Neural cell (in vitro differentiated cells): Measurements from ENCODE around the gene GCDH. TPM values are rescaled to one million over a fixed set of nuclear protein-coding genes. Genes with fewer than 3 reads are reported as not detected.
"Not testable (repeated sequence)": the region's sequence is repeated elsewhere in the genome, so short reads cannot be mapped to it uniquely, and the experiment has no call there.

Source experiments
- H2AFZ ChIP-seq: fragments of 200-600, 300-800 bp; sonication (generic), shearing (Covaris generic); 2 replicates; pipeline ENCODE4 v1.6.0; 2014; ENCODE audit warnings: low read depth, mild to moderate bottlenecking, antibody characterized with exemption, low read length, moderate library complexity
- H3F3A ChIP-seq: fragments of 200-600 bp; shearing (Covaris generic); 2 replicates; pipeline ENCODE4 v1.6.1; 2016; ENCODE audit warnings: mild to moderate bottlenecking, moderate library complexity, mixed read lengths, antibody characterized with exemption, low read length; ENCODE audit not compliant: insufficient read depth, poor library complexity, severe bottlenecking
- H3K27ac ChIP-seq: fragments of 200-600, 300-800 bp; sonication (generic), shearing (Covaris generic); 2 replicates; pipeline ENCODE4 v1.5.1; 2014; ENCODE audit warnings: mild to moderate bottlenecking, low read length, moderate library complexity
- H3K27me3 ChIP-seq: fragments of 300-800, 200-600 bp; sonication (generic), shearing (Covaris generic); 2 replicates; pipeline ENCODE4 v1.6.0; 2014; ENCODE audit warnings: mild to moderate bottlenecking, low read depth, low read length, moderate library complexity; ENCODE audit not compliant: insufficient read depth
- H3K36me3 ChIP-seq: fragments of 300-800, 200-600 bp; sonication (generic), shearing (Covaris generic); 2 replicates; pipeline ENCODE4 v1.5.1; 2014; ENCODE audit warnings: mild to moderate bottlenecking, antibody characterized with exemption, low read length, moderate library complexity; ENCODE audit not compliant: insufficient read depth
- H3K4me2 ChIP-seq: fragments of 300-800, 200-600 bp; sonication (generic), shearing (Covaris generic); 2 replicates; pipeline ENCODE4 v1.6.0; 2014; ENCODE audit warnings: mild to moderate bottlenecking, low read length
- H3K4me3 ChIP-seq: fragments of 300-800, 200-600 bp; sonication (generic), shearing (Covaris generic); 2 replicates; pipeline ENCODE4 v1.5.1; 2014; ENCODE audit warnings: mild to moderate bottlenecking, low read length, moderate library complexity
- H3K79me2 ChIP-seq: fragments of 200-600 bp; shearing (Covaris generic); replicated peaks from 2 replicates; pipeline ENCODE4 v1.6.0; 2014; ENCODE audit warnings: mild to moderate bottlenecking, low read length, moderate library complexity; ENCODE audit not compliant: insufficient read depth
- H3K9ac ChIP-seq: fragments of 300-800, 200-600 bp; sonication (generic), shearing (Covaris generic); 2 replicates; pipeline ENCODE4 v1.6.1; 2016; ENCODE audit warnings: mild to moderate bottlenecking, low read length, mixed read lengths
- H3K9me2 ChIP-seq: fragments of 200-600 bp; shearing (Covaris generic); 2 replicates; pipeline ENCODE4 v1.6.1; 2016; ENCODE audit warnings: mild to moderate bottlenecking, low read length, mixed read lengths; ENCODE audit not compliant: insufficient read depth
- H3K9me3 ChIP-seq: fragments of 200-600, 300-800 bp; sonication (generic), shearing (Covaris generic); 2 replicates; pipeline ENCODE4 v1.6.1; 2016; ENCODE audit warnings: mild to moderate bottlenecking, mixed run types, low read length, moderate library complexity, mixed read lengths
- H4K20me1 ChIP-seq: fragments of 200-600 bp; shearing (Covaris generic); 2 replicates; pipeline ENCODE4 v1.6.1; 2016; ENCODE audit warnings: mild to moderate bottlenecking, mixed run types; ENCODE audit not compliant: insufficient read depth
- CTCF ChIP-seq: fragments of 450-650 bp; IDR thresholded peaks from 2 replicates; pipeline ENCODE4 v1.5.1; 2014; ENCODE audit warnings: antibody characterized with exemption, mild to moderate bottlenecking, moderate library complexity; ENCODE audit not compliant: poor library complexity, severe bottlenecking
- EP300 ChIP-seq: fragments of 450-650 bp; conservative IDR thresholded peaks from 2 replicates; pipeline ENCODE4 v1.6.1; 2014; ENCODE audit warnings: antibody characterized with exemption, mild to moderate bottlenecking, moderate library complexity; ENCODE audit not compliant: poor library complexity, severe bottlenecking
- EZH2 ChIP-seq: fragments of 200-600, 300-800 bp; shearing (Covaris generic), sonication (generic); IDR thresholded peaks from 2 replicates; pipeline ENCODE4 v1.6.1; 2014; ENCODE audit warnings: antibody characterized with exemption, low read length, borderline replicate concordance, mild to moderate bottlenecking; ENCODE audit not compliant: insufficient read depth, poor library complexity, severe bottlenecking
- MXI1 ChIP-seq: fragments of 450-650 bp; conservative IDR thresholded peaks from 2 replicates; pipeline ENCODE4 v1.6.1; 2014; ENCODE audit warnings: antibody characterized with exemption, mild to moderate bottlenecking; ENCODE audit not compliant: poor library complexity, severe bottlenecking
- POLR2AphosphoS5 ChIP-seq: IDR thresholded peaks from 2 replicates; pipeline ENCODE4 v1.6.1; 2012
- RAD21 ChIP-seq: fragments of 450-650 bp; conservative IDR thresholded peaks from 2 replicates; pipeline ENCODE4 v1.6.1; 2014; ENCODE audit warnings: antibody characterized with exemption, mild to moderate bottlenecking, moderate library complexity
- SMC3 ChIP-seq: fragments of 450-650 bp; conservative IDR thresholded peaks from 2 replicates; pipeline ENCODE4 v1.6.1; 2014; ENCODE audit warnings: antibody characterized with exemption, mild to moderate bottlenecking, moderate library complexity; ENCODE audit not compliant: poor library complexity
- TAF1 ChIP-seq: IDR thresholded peaks from 2 replicates; pipeline ENCODE4 v1.6.1; 2012; ENCODE audit warnings: low read depth
- polyA plus RNA-seq: library from polyadenylated mRNA; depleted of rRNA; stranded (reverse); fragments of >200 nt; gene quantifications from 2 replicates; pipeline ENCODE4 v1.2.3, GENCODE V29; 2014
- TF ChIP-seq, protein P1 (sequence below): IDR thresholded peaks from 2 replicates; pipeline ENCODE4 v1.6.1; 2012; ENCODE audit warnings: borderline replicate concordance

Gene GCDH
- polyA plus RNA-seq, 1 donor from 2014 or later: 35.4 TPM

- no peaks in the 10 kb centered on the region for H3K9me3 ChIP-seq
- no peaks in the 10 kb centered on the region for H4K20me1 ChIP-seq
- H3K9ac ChIP-seq: no peak overlapping the region
- no peaks in the 10 kb centered on the region for H3K9me2 ChIP-seq
- no peak overlapping the region for H3K4me2 ChIP-seq
- H3K79me2 ChIP-seq: no peaks in the 10 kb centered on the region
- no peaks in the 10 kb centered on the region for H3K36me3 ChIP-seq
- no peak overlapping the region for H2AFZ ChIP-seq
- H3K27ac ChIP-seq: no peak overlapping the region
- peaks cover 43% of the 10 kb centered on the region for H3K27me3 ChIP-seq
- H3K4me3 ChIP-seq: no peak overlapping the region
- no peak for TF ChIP-seq TAF1
- TF ChIP-seq MXI1: no peak
- no peak for TF ChIP-seq RAD21
- no peak for TF ChIP-seq CTCF
- no peak for TF ChIP-seq EZH2
- TF ChIP-seq POLR2AphosphoS5: no peak
- no peak for TF ChIP-seq SMC3
- no peak for TF ChIP-seq EP300
- TF ChIP-seq, protein P1, sequence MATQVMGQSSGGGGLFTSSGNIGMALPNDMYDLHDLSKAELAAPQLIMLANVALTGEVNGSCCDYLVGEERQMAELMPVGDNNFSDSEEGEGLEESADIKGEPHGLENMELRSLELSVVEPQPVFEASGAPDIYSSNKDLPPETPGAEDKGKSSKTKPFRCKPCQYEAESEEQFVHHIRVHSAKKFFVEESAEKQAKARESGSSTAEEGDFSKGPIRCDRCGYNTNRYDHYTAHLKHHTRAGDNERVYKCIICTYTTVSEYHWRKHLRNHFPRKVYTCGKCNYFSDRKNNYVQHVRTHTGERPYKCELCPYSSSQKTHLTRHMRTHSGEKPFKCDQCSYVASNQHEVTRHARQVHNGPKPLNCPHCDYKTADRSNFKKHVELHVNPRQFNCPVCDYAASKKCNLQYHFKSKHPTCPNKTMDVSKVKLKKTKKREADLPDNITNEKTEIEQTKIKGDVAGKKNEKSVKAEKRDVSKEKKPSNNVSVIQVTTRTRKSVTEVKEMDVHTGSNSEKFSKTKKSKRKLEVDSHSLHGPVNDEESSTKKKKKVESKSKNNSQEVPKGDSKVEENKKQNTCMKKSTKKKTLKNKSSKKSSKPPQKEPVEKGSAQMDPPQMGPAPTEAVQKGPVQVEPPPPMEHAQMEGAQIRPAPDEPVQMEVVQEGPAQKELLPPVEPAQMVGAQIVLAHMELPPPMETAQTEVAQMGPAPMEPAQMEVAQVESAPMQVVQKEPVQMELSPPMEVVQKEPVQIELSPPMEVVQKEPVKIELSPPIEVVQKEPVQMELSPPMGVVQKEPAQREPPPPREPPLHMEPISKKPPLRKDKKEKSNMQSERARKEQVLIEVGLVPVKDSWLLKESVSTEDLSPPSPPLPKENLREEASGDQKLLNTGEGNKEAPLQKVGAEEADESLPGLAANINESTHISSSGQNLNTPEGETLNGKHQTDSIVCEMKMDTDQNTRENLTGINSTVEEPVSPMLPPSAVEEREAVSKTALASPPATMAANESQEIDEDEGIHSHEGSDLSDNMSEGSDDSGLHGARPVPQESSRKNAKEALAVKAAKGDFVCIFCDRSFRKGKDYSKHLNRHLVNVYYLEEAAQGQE: no peak
- no peaks in the 10 kb centered on the region for H3F3A ChIP-seq
These were observed 2.9 kb upstream of the GCDH start for GRCh38 chr19:12888006-12888603.

DNA sequence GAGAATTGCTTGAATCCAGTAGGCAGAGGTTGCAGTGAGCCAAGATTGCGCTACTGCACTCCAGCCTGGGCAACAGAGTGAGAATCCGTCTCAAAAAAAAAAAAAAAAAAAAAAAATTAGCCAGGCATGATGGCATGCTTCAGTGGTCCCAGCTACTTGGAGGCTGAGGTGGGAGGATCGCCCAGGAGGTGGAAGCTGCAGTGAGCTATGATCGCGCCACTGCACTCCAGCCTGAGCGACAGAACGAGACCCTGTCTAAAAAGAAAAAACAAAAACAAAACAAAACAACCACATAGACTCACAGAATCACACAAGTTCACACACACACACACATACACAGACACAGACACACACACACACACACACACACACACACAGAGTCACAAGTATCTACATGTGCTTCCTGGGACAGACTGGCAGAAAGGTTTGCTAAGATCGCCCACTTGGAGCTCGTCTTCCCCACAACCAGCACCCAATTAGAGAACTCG lies 617 bp upstream of the GCDH start:
- peaks cover 25% of the 10 kb centered on the region for H3K27me3 ChIP-seq
- not testable (repeated sequence) for H3K9me3 ChIP-seq, H4K20me1 ChIP-seq, H3K79me2 ChIP-seq, H3K36me3 ChIP-seq, H3K4me2 ChIP-seq, H3K9me2 ChIP-seq, H3F3A ChIP-seq
- peak; percentile 8 for TF ChIP-seq EP300
- H2AFZ ChIP-seq: peak overlapping the region; percentile 11
- peak overlapping the region; percentile 42 for H3K27ac ChIP-seq
- peak overlapping the region; percentile 51 for H3K9ac ChIP-seq
- H3K4me3 ChIP-seq: peak overlapping the region; percentile 96
